Glutamatergic neuron (in vitro differentiated cells): Measurements from ENCODE around the gene APOL4. TPM values are rescaled to one million over a fixed set of nuclear protein-coding genes. Genes with fewer than 3 reads are reported as not detected.
"Not testable (repeated sequence)": the region's sequence is repeated elsewhere in the genome, so short reads cannot be mapped to it uniquely, and the experiment has no call there.

Experiments used
- DNase-seq: peaks from one replicate; pipeline ENCODE4 v3.0.0; 2022
- H3K27ac Mint-ChIP-seq: one replicate; pipeline ENCODE4 v1.8.0; 2020; ENCODE audit warnings: mild to moderate bottlenecking, mixed read lengths, inconsistent platforms; ENCODE audit not compliant: unreplicated experiment
- H3K27me3 Mint-ChIP-seq: one replicate; pipeline ENCODE4 v1.8.0; 2020; ENCODE audit warnings: mild to moderate bottlenecking, moderate library complexity, mixed read lengths, inconsistent platforms; ENCODE audit not compliant: unreplicated experiment
- H3K36me3 Mint-ChIP-seq: one replicate; pipeline ENCODE4 v1.8.0; 2020; ENCODE audit warnings: mild to moderate bottlenecking, mixed read lengths, inconsistent platforms; ENCODE audit not compliant: unreplicated experiment
- H3K4me1 Mint-ChIP-seq: one replicate; pipeline ENCODE4 v1.8.0; 2020; ENCODE audit warnings: mild to moderate bottlenecking, low read depth, mixed read lengths, inconsistent platforms; ENCODE audit not compliant: unreplicated experiment
- H3K4me3 Mint-ChIP-seq: one replicate; pipeline ENCODE4 v1.8.0; 2020; ENCODE audit warnings: mild to moderate bottlenecking, mixed read lengths, inconsistent platforms; ENCODE audit not compliant: unreplicated experiment
- H3K9me3 Mint-ChIP-seq: one replicate; pipeline ENCODE4 v1.8.0; 2020; ENCODE audit warnings: mild to moderate bottlenecking, moderate library complexity, mixed read lengths, inconsistent platforms; ENCODE audit not compliant: unreplicated experiment
- total RNA-seq: library from RNA; stranded (reverse); fragmentation: NEBNext Ultra II Directional; extraction: Animal tissue kit (Norgen Biotek cat#: 25700); gene quantifications from one replicate; pipeline ENCODE4 v1.2.1, GENCODE V29; 2021; ENCODE audit not compliant: unreplicated experiment
- TF ChIP-seq, protein P1 (sequence below): fragments of 200-600 bp; sonication (generic); IDR thresholded peaks from one replicate; pipeline ENCODE4 v1.5.0; 2021; ENCODE audit not compliant: partially characterized antibody, unreplicated experiment

The APOL4 gene
- total RNA-seq, 1 donor from 2014 or later: not detected

- no peaks in the 10 kb centered on the region for H3K27me3 Mint-ChIP-seq
- H3K9me3 Mint-ChIP-seq: peaks cover 7% of the 10 kb centered on the region
- no peak overlapping the region for H3K27ac Mint-ChIP-seq
- no peak overlapping the region for H3K4me3 Mint-ChIP-seq
- TF ChIP-seq, protein P1, sequence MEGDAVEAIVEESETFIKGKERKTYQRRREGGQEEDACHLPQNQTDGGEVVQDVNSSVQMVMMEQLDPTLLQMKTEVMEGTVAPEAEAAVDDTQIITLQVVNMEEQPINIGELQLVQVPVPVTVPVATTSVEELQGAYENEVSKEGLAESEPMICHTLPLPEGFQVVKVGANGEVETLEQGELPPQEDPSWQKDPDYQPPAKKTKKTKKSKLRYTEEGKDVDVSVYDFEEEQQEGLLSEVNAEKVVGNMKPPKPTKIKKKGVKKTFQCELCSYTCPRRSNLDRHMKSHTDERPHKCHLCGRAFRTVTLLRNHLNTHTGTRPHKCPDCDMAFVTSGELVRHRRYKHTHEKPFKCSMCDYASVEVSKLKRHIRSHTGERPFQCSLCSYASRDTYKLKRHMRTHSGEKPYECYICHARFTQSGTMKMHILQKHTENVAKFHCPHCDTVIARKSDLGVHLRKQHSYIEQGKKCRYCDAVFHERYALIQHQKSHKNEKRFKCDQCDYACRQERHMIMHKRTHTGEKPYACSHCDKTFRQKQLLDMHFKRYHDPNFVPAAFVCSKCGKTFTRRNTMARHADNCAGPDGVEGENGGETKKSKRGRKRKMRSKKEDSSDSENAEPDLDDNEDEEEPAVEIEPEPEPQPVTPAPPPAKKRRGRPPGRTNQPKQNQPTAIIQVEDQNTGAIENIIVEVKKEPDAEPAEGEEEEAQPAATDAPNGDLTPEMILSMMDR: no peak
- no peaks in the 10 kb centered on the region for H3K4me1 Mint-ChIP-seq
- no peak for DNase-seq
- peaks cover 2% of the 10 kb centered on the region for H3K36me3 Mint-ChIP-seq
These were observed 2.5 kb upstream of the APOL4 start for GRCh38 chr22:36204001-36204631.

DNA sequence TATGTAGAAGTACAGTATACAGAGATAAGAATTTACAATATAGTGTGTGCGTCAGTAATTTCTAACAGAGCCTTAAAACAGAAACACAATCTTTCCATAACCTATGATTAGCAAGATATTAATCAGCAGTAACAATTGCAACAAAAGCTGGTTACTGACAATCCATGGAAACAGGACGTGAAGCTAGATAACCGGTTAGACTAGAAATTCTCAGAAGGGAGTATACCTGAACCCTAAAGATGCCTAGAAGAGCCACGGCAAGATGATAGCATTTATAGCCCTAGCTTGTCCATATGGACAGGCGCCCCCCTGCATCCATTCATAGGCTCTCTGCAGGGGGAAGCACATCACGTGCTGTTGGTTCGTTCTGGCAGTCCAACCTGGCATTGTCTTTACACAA lies 1.8 kb upstream of the APOL4 start:
- H3K4me3 Mint-ChIP-seq, DNase-seq, H3K27me3 Mint-ChIP-seq, H3K9me3 Mint-ChIP-seq, H3K36me3 Mint-ChIP-seq, H3K4me1 Mint-ChIP-seq, H3K27ac Mint-ChIP-seq: not testable (repeated sequence)

DNA sequence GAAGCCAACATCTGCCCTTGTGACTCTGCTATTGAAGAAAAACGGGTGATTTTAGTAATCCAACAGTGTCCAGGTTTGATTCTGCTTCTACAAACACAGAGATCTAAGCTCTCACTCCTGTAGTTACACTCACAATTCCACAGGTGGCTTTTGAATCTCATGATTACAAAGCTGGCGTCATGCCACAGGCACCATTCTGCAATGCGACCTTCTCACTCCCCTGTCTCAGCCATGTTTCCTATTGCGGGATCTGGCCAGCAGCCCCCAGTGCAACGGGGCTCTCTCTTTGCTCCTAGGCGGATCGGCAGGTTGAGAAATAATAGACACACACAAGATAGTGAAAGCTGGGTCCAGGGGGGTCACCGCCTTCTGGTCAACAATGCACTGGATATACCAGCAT lies 1.3 kb upstream of the APOL4 start:
- not testable (repeated sequence) for H3K9me3 Mint-ChIP-seq, H3K27ac Mint-ChIP-seq, H3K4me1 Mint-ChIP-seq, H3K4me3 Mint-ChIP-seq, H3K27me3 Mint-ChIP-seq, H3K36me3 Mint-ChIP-seq, DNase-seq

GRCh38 chr22:36201025-36201424 lies 584 bp downstream of the APOL4 start:
- H3K27ac Mint-ChIP-seq, H3K9me3 Mint-ChIP-seq, H3K36me3 Mint-ChIP-seq, H3K4me3 Mint-ChIP-seq, H3K27me3 Mint-ChIP-seq, DNase-seq: not testable (repeated sequence)
- H3K4me1 Mint-ChIP-seq: peaks cover 23% of the 10 kb centered on the region

- H3K4me1 Mint-ChIP-seq: peaks cover 25% of the 10 kb centered on the region
- H3K36me3 Mint-ChIP-seq: no peaks in the 10 kb centered on the region
- no peak overlapping the region for H3K4me3 Mint-ChIP-seq
- no peak for DNase-seq
- TF ChIP-seq, protein P1: no peak
- peaks cover 9% of the 10 kb centered on the region for H3K9me3 Mint-ChIP-seq
- peaks cover 3% of the 10 kb centered on the region for H3K27me3 Mint-ChIP-seq
- no peak overlapping the region for H3K27ac Mint-ChIP-seq
These were observed 2.5 kb downstream of the APOL4 start for GRCh38 chr22:36199001-36199551.

DNA sequence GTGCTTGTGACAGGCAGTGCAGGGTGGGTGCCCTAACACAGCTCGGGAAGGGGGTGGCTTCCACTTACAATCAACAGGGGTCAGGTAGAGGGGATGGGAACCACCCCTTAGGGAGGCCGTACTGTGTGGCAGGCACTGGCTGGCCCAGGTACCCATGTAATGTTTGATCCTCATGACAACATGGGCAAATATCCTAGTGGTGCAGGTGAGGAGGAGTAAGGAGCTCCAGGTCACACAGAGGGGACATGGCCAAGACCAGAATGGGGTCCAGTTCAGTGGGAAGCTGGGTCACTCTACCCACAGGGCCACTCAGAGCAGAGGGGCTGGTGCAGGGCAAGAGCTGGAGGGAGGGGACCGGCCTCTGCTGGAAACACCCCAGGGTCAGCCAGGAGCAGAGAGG lies 3.1 kb downstream of the APOL4 start:
- peak overlapping the region; percentile 9 for H3K4me3 Mint-ChIP-seq
- H3K4me1 Mint-ChIP-seq: peaks cover 25% of the 10 kb centered on the region

More for the DNA sequence above, 3.1 kb downstream of the APOL4 start:
- DNase-seq: no peak
- peaks cover 9% of the 10 kb centered on the region for H3K9me3 Mint-ChIP-seq
- no peaks in the 10 kb centered on the region for H3K36me3 Mint-ChIP-seq
- H3K27ac Mint-ChIP-seq: no peak overlapping the region
- TF ChIP-seq, protein P1: no peak
- H3K27me3 Mint-ChIP-seq: peaks cover 3% of the 10 kb centered on the region
